Mesodermal cell (in vitro differentiated cells): ENCODE measurements around the gene OSTN.
"Not testable (repeated sequence)": the region's sequence is repeated elsewhere in the genome, so short reads cannot be mapped to it uniquely, and the experiment has no call there.

ENCODE experiments used
- H3K27ac ChIP-seq: 2 replicates; pipeline ENCODE4 v1.7.0; 2013; ENCODE audit warnings: mild to moderate bottlenecking, low read depth, low read length, moderate library complexity; ENCODE audit not compliant: severe bottlenecking
- H3K36me3 ChIP-seq: 2 replicates; pipeline ENCODE4 v1.7.1; 2013; ENCODE audit warnings: mild to moderate bottlenecking, low read length, moderate library complexity; ENCODE audit not compliant: control insufficient read depth, insufficient read depth
- H3K4me1 ChIP-seq: one replicate; pipeline ENCODE4 v1.7.1; 2013; ENCODE audit warnings: mild to moderate bottlenecking, low read length; ENCODE audit not compliant: insufficient read depth, control insufficient read depth, poor library complexity, severe bottlenecking
- H3K4me3 ChIP-seq: 2 replicates; pipeline ENCODE4 v1.7.0; 2013; ENCODE audit warnings: low read length, control low read depth, mild to moderate bottlenecking; ENCODE audit not compliant: insufficient read depth, poor library complexity, severe bottlenecking; ENCODE audit errors: extremely low read depth
- H3K9me3 ChIP-seq: 2 replicates; pipeline ENCODE4 v1.7.1; 2013; ENCODE audit warnings: mild to moderate bottlenecking, low read length, moderate library complexity; ENCODE audit not compliant: control insufficient read depth
- WGBS, 2 experiments: methylation state at CpG; one replicate each; pipeline ENCODE4 v1.1.5; 2013; ENCODE audit warnings: missing lambda C conversion rate in 2 of 2; ENCODE audit not compliant: insufficient coverage in 2 of 2; 5-methylcytosine and 5-hydroxymethylcytosine counted together

Gene OSTN

GRCh38 chr3:191185382-191185781 is 13.7 kb upstream of the OSTN start:
- not testable (repeated sequence) for H3K27ac ChIP-seq, H3K9me3 ChIP-seq, H3K36me3 ChIP-seq, H3K4me3 ChIP-seq, H3K4me1 ChIP-seq
- WGBS, 2 experiments = 92 to 93% methylated on average over 9 of the region's 9 CpGs

- not testable (repeated sequence) for H3K27ac ChIP-seq, H3K4me3 ChIP-seq, H3K4me1 ChIP-seq, H3K9me3 ChIP-seq, H3K36me3 ChIP-seq
- WGBS, 2 experiments = 80 to 100% methylated on average over 2 of the region's 5 CpGs
Measured at GRCh38 chr3:191188246-191188645, 10.8 kb upstream of the OSTN start.

GRCh38 chr3:191192270-191192669 is 6.8 kb upstream of the OSTN start:
- H3K27ac ChIP-seq, H3K4me3 ChIP-seq, H3K9me3 ChIP-seq, H3K4me1 ChIP-seq, H3K36me3 ChIP-seq: not testable (repeated sequence)
- WGBS, 2 experiments = 80 to 95% methylated on average over 1 to 3 of the region's 4 CpGs

GRCh38 chr3:191192941-191193340 is 6.1 kb upstream of the OSTN start:
- Histone ChIP-seq H3K36me3 (no peaks in the 10 kb centered on the region), H3K9me3 (no peaks in the 10 kb centered on the region), H3K27ac (no peak overlapping the region), H3K4me1 (no peaks in the 10 kb centered on the region), H3K4me3 (no peak overlapping the region)

GRCh38 chr3:191197761-191198306 is 1.2 kb upstream of the OSTN start:
- 86 to 92% methylated on average over 2 to 3 of the region's 3 CpGs for WGBS, 2 experiments
- no peak overlapping the region for H3K27ac ChIP-seq
- no peaks in the 10 kb centered on the region for H3K9me3 ChIP-seq
- no peak overlapping the region for H3K4me3 ChIP-seq
- H3K4me1 ChIP-seq = no peaks in the 10 kb centered on the region
- no peaks in the 10 kb centered on the region for H3K36me3 ChIP-seq

- Histone ChIP-seq H3K4me1 (no peaks in the 10 kb centered on the region), H3K9me3 (no peaks in the 10 kb centered on the region), H3K36me3 (no peaks in the 10 kb centered on the region), H3K27ac (no peak overlapping the region), H3K4me3 (no peak overlapping the region)
- 85 to 93% methylated on average over 3 of the region's 5 CpGs for WGBS, 2 experiments
Measured at GRCh38 chr3:191198480-191198879, 561 bp upstream of the OSTN start.

- no peaks in the 10 kb centered on the region for H3K4me1 ChIP-seq
- H3K36me3 ChIP-seq = no peaks in the 10 kb centered on the region
- H3K9me3 ChIP-seq = no peaks in the 10 kb centered on the region
- H3K4me3 ChIP-seq = no peak overlapping the region
- WGBS, 2 experiments = 86 to 97% methylated on average over 6 to 10 of the region's 10 CpGs
- no peak overlapping the region for H3K27ac ChIP-seq
Measured at GRCh38 chr3:191210032-191210431, 11.0 kb downstream of the OSTN start.

GRCh38 chr3:191216510-191216909 is 17.5 kb downstream of the OSTN start:
- Histone ChIP-seq H3K27ac (no peak overlapping the region), H3K9me3 (no peaks in the 10 kb centered on the region), H3K4me3 (no peak overlapping the region), H3K36me3 (no peaks in the 10 kb centered on the region), H3K4me1 (no peaks in the 10 kb centered on the region)
- 56 to 78% methylated on average over 1 of the region's 1 CpG for WGBS, 2 experiments

- 86% methylated on average over 1 of the region's 1 CpG; no CpG with 5 or more reads in 1 of the 2 experiments for WGBS, 2 experiments
- Histone ChIP-seq H3K4me1 (no peaks in the 10 kb centered on the region), H3K9me3 (no peaks in the 10 kb centered on the region), H3K36me3 (no peaks in the 10 kb centered on the region), H3K4me3 (no peak overlapping the region), H3K27ac (no peak overlapping the region)
Measured at GRCh38 chr3:191217301-191217700, 18.3 kb downstream of the OSTN start.

GRCh38 chr3:191220908-191221307 is 21.9 kb downstream of the OSTN start:
- Histone ChIP-seq H3K4me3 (no peak overlapping the region), H3K9me3 (no peaks in the 10 kb centered on the region), H3K4me1 (no peaks in the 10 kb centered on the region), H3K27ac (no peak overlapping the region), H3K36me3 (no peaks in the 10 kb centered on the region)
- WGBS, 2 experiments = 83 to 90% methylated on average over 2 to 3 of the region's 5 CpGs

- H3K27ac ChIP-seq = no peak overlapping the region
- H3K36me3 ChIP-seq = no peaks in the 10 kb centered on the region
- no peak overlapping the region for H3K4me3 ChIP-seq
- no peaks in the 10 kb centered on the region for H3K9me3 ChIP-seq
- 70 to 100% methylated on average over 1 of the region's 1 CpG for WGBS, 2 experiments
- H3K4me1 ChIP-seq = no peaks in the 10 kb centered on the region
Measured at GRCh38 chr3:191221638-191222037, 22.6 kb downstream of the OSTN start.
